HG02642 (cell line): ENCODE data around the gene HPN.
"Not testable (repeated sequence)": the region's sequence is repeated elsewhere in the genome, so short reads cannot be mapped to it uniquely, and the experiment has no call there.

ENCODE experiments used
- ATAC-seq: cut with Tn5 transposase; IDR thresholded peaks from one replicate; pipeline ENCODE4 v1.9.1; 2021; ENCODE audit warnings: mild to moderate bottlenecking; ENCODE audit not compliant: unreplicated experiment, poor library complexity

HPN gene

GRCh38 chr19:35026418-35026817 is 15.1 kb upstream of the HPN start:
- ATAC-seq, result no peak

GRCh38 chr19:35027009-35027408 is 14.5 kb upstream of the HPN start:
- ATAC-seq, result no peak

- ATAC-seq, result no peak
These were observed 13.5 kb upstream of the HPN start for GRCh38 chr19:35027851-35028599.

- ATAC-seq, result not testable (repeated sequence)
These were observed 13.0 kb upstream of the HPN start for GRCh38 chr19:35028600-35028885.

- ATAC-seq, result not testable (repeated sequence)
These were observed 12.2 kb upstream of the HPN start for GRCh38 chr19:35029275-35029736.

- ATAC-seq, result no peak
These were observed 11.7 kb upstream of the HPN start for GRCh38 chr19:35029737-35030256.

- ATAC-seq, result no peak
These were observed 11.1 kb upstream of the HPN start, which contains the start of gene SCN1B for GRCh38 chr19:35030257-35031071. TSS of gene SCN1B (plus strand) at chr19:35030470. CDS start at chr19:35030821, 351 bp downstream.

GRCh38 chr19:35031072-35031881 is 10.2 kb upstream of the HPN start:
- ATAC-seq, result no peak

- ATAC-seq, result no peak
These were observed 9.1 kb upstream of the HPN start for GRCh38 chr19:35032356-35032865.

GRCh38 chr19:35033067-35034004 is 8.2 kb upstream of the HPN start:
- ATAC-seq, result no peak

- ATAC-seq, result no peak
These were observed 7.5 kb upstream of the HPN start for GRCh38 chr19:35034005-35034502.

GRCh38 chr19:35034588-35035382 is 6.7 kb upstream of the HPN start:
- ATAC-seq, result no peak

- ATAC-seq, result no peak
These were observed 3.6 kb upstream of the HPN start for GRCh38 chr19:35037716-35038622.

GRCh38 chr19:35038623-35039512 is 2.7 kb upstream of the HPN start:
- no peak for ATAC-seq

- ATAC-seq, result no peak
These were observed 1.4 kb upstream of the HPN start for GRCh38 chr19:35039881-35040825.
